H1 (cell line): Measurements from ENCODE around the gene ELMO1. TPM values are rescaled to one million over a fixed set of nuclear protein-coding genes. Genes with fewer than 3 reads are reported as not detected.

Experiments
- CTCF ChIA-PET: fragments of 300-600 bp; sonication (Branson Sonifier 250); formaldehyde crosslinking; loops from one replicate; lab custom pipeline; 2021; ENCODE audit not compliant: partially characterized antibody; lab: Charles Lee
- POLR2A ChIA-PET: fragments of 300-600 bp; sonication (Branson Sonifier 250); formaldehyde crosslinking; loops from one replicate; lab custom pipeline; 2021; ENCODE audit warnings: inconsistent platforms; ENCODE audit not compliant: partially characterized antibody; lab: Charles Lee
- DNase-seq, 2 experiments: peaks; one replicate each; pipeline versions ENCODE4 v3.0.0 to v3.0.0-alpha.2; 2010 to 2022; ENCODE audit warnings: low spot score in 2 of 2, low read depth in 1 of 2, mixed read lengths in 1 of 2
- FAIRE-seq: peaks from 2 replicates; lab custom pipeline; 2011; peaks lifted over from hg19 to GRCh38; lab: Jason Lieb, UNC
- H2AFZ ChIP-seq: 2 replicates; pipeline ENCODE4 v1.8.1; 2012; ENCODE audit warnings: low read length, inconsistent platforms
- H2AK5ac ChIP-seq: 2 replicates; pipeline ENCODE4 v1.6.1; 2013; ENCODE audit warnings: low read depth, low read length
- H2BK120ac ChIP-seq: replicated peaks from 2 replicates; pipeline ENCODE3; 2013; ENCODE audit warnings: low read depth, low read length, inconsistent platforms
- H2BK12ac ChIP-seq: 2 replicates; pipeline ENCODE4 v1.6.1; 2013; ENCODE audit warnings: low read depth, low read length
- H2BK15ac ChIP-seq: 2 replicates; pipeline ENCODE4 v1.6.1; 2013; ENCODE audit warnings: low read length
- H2BK20ac ChIP-seq: 2 replicates; pipeline ENCODE4 v1.6.1; 2013; ENCODE audit warnings: low read length
- H2BK5ac ChIP-seq: 2 replicates; pipeline ENCODE4 v1.6.1; 2013; ENCODE audit warnings: low read depth, low read length
- H3K14ac ChIP-seq: 2 replicates; pipeline ENCODE4 v1.6.1; 2013; ENCODE audit warnings: inconsistent platforms; ENCODE audit not compliant: insufficient read length
- H3K18ac ChIP-seq: 2 replicates; pipeline ENCODE4 v1.6.1; 2013; ENCODE audit warnings: low read length; ENCODE audit errors: extremely low read depth
- H3K23ac ChIP-seq: 2 replicates; pipeline ENCODE4 v1.6.1; 2013; ENCODE audit warnings: inconsistent platforms; ENCODE audit not compliant: insufficient read length
- H3K23me2 ChIP-seq: 2 replicates; pipeline ENCODE4 v1.6.1; 2013; ENCODE audit warnings: low read depth, low read length
- H3K27ac ChIP-seq: 2 replicates; pipeline ENCODE4 v1.6.1; 2011; ENCODE audit warnings: low read depth, low read length, inconsistent platforms
- H3K27me3 ChIP-seq, 4 experiments: replicated peaks in 1 of 4; 1 replicate in 1 of 4; 2 replicates in 3 of 4; pipeline versions ENCODE4 v1.6.1 to v1.8.1; 2011 to 2013; ENCODE audit warnings: low read length in 3 of 4, mild to moderate bottlenecking in 3 of 4, inconsistent platforms in 2 of 4, mixed read lengths in 2 of 4, moderate library complexity in 1 of 4; ENCODE audit not compliant: control insufficient read depth in 3 of 4, insufficient read depth in 3 of 4; ENCODE audit errors: extremely low read depth in 1 of 4
- H3K36me3 ChIP-seq, 4 experiments: 2 replicates each; pipeline versions ENCODE4 v1.6.1 to v1.8.1; 2011 to 2013; ENCODE audit warnings: mild to moderate bottlenecking in 4 of 4, low read length in 3 of 4, moderate library complexity in 2 of 4, control low read depth in 1 of 4, inconsistent platforms in 1 of 4; ENCODE audit not compliant: insufficient read depth in 4 of 4, control insufficient read depth in 2 of 4
- H3K4ac ChIP-seq: replicated peaks from 2 replicates; pipeline ENCODE3; 2013; ENCODE audit warnings: low read length, low read depth, mixed read lengths, inconsistent platforms; ENCODE audit not compliant: insufficient read length
- H3K4me1 ChIP-seq, 4 experiments: replicated peaks in 1 of 4; 1 replicate in 1 of 4; 2 replicates in 3 of 4; pipeline versions ENCODE4 v1.6.1 to v1.8.1; 2011 to 2013; ENCODE audit warnings: low read length in 3 of 4, inconsistent platforms in 2 of 4, mixed read lengths in 1 of 4; ENCODE audit not compliant: insufficient read depth in 4 of 4, control insufficient read depth in 3 of 4
- H3K4me2 ChIP-seq, 2 experiments: 2 replicates each; pipeline versions ENCODE4 v1.6.1 to v1.8.1; 2011 to 2013; ENCODE audit warnings: low read depth in 2 of 2, low read length in 2 of 2, control low read depth in 1 of 2, inconsistent platforms in 1 of 2, mild to moderate bottlenecking in 1 of 2; ENCODE audit not compliant: insufficient read depth in 1 of 2
- H3K4me3 ChIP-seq, 4 experiments: fragments of 200-600, 300-600 bp in 1 of 4; sonication (generic), shearing (Covaris generic), sonication (Bioruptor Twin) in 1 of 4; 2 replicates each; pipeline versions ENCODE4 v1.5.1 to v1.8.1; 2011 to 2016; ENCODE audit warnings: low read length in 4 of 4, low read depth in 3 of 4, control low read depth in 2 of 4, inconsistent platforms in 2 of 4, mild to moderate bottlenecking in 2 of 4, mixed read lengths in 1 of 4, moderate library complexity in 1 of 4; ENCODE audit not compliant: insufficient read depth in 2 of 4; ENCODE audit errors: extremely low read depth in 1 of 4
- H3K56ac ChIP-seq: replicated peaks from 2 replicates; pipeline ENCODE3; 2013; ENCODE audit warnings: low read depth, mild to moderate bottlenecking, mixed read lengths, low read length, inconsistent platforms; ENCODE audit not compliant: insufficient read length
- H3K79me1 ChIP-seq: 2 replicates; pipeline ENCODE4 v1.6.1; 2013; ENCODE audit warnings: low read depth, low read length, control low read depth
- H3K79me2 ChIP-seq, 2 experiments: 2 replicates each; pipeline versions ENCODE4 v1.6.1 to v1.8.1; 2012 to 2013; ENCODE audit warnings: low read length in 2 of 2, mild to moderate bottlenecking in 2 of 2, inconsistent platforms in 1 of 2; ENCODE audit not compliant: insufficient read depth in 2 of 2, control insufficient read depth in 1 of 2
- H3K9ac ChIP-seq, 4 experiments: replicated peaks in 1 of 4; 1 replicate in 1 of 4; 2 replicates in 3 of 4; pipeline versions ENCODE4 v1.6.1 to v1.8.1; 2011 to 2013; ENCODE audit warnings: low read depth in 3 of 4, low read length in 3 of 4, control low read depth in 2 of 4, mild to moderate bottlenecking in 2 of 4, moderate library complexity in 2 of 4, inconsistent platforms in 1 of 4; ENCODE audit errors: extremely low read depth in 1 of 4
- H3K9me3 ChIP-seq, 2 experiments: 2 replicates each; pipeline versions ENCODE4 v1.6.1 to v1.8.1; 2012 to 2013; ENCODE audit warnings: mild to moderate bottlenecking in 2 of 2, moderate library complexity in 2 of 2, control low read depth in 1 of 2, inconsistent platforms in 1 of 2, low read depth in 1 of 2, low read length in 1 of 2, mixed read lengths in 1 of 2; ENCODE audit not compliant: insufficient read depth in 2 of 2
- H4K20me1 ChIP-seq, 2 experiments: replicated peaks in 1 of 2; 2 replicates each; pipeline versions ENCODE3 to v1.8.1; 2011 to 2013; ENCODE audit warnings: inconsistent platforms in 2 of 2, low read length in 2 of 2, mild to moderate bottlenecking in 1 of 2; ENCODE audit not compliant: insufficient read depth in 2 of 2, control insufficient read depth in 1 of 2
- H4K5ac ChIP-seq: 2 replicates; pipeline ENCODE4 v1.6.1; 2013; ENCODE audit warnings: low read length, low read depth, mixed read lengths, inconsistent platforms; ENCODE audit not compliant: insufficient read length
- H4K8ac ChIP-seq: 2 replicates; pipeline ENCODE4 v1.8.0; 2013; ENCODE audit warnings: mild to moderate bottlenecking, moderate library complexity, low read length, inconsistent platforms; ENCODE audit not compliant: insufficient read depth; ENCODE audit errors: extremely low read depth
- H4K91ac ChIP-seq: replicated peaks from 2 replicates; pipeline ENCODE3; 2013; ENCODE audit warnings: low read length, mixed read lengths, inconsistent platforms; ENCODE audit not compliant: insufficient read length
- BACH1 ChIP-seq: IDR thresholded peaks from 2 replicates; pipeline ENCODE4 v1.6.1; 2012; ENCODE audit warnings: low read length, improper control_type of control experiment
- EP300 ChIP-seq, 2 experiments: IDR thresholded peaks; 1 replicate in 1 of 2; 2 replicates in 1 of 2; pipeline ENCODE4 v1.6.1; 2011 to 2012; ENCODE audit warnings: low read depth in 2 of 2, low read length in 2 of 2, mild to moderate bottlenecking in 2 of 2, borderline replicate concordance in 1 of 2, inconsistent platforms in 1 of 2, moderate library complexity in 1 of 2
- EZH2 ChIP-seq: fragments of 200-600 bp; sonication (generic); IDR thresholded peaks from 2 replicates; pipeline ENCODE4 v1.7.1; 2012; ENCODE audit warnings: low read depth, mild to moderate bottlenecking, moderate library complexity, low read length, inconsistent platforms; ENCODE audit not compliant: severe bottlenecking
- FOSL1 ChIP-seq: IDR thresholded peaks from 2 replicates; pipeline ENCODE4 v1.6.1; 2011; ENCODE audit warnings: mild to moderate bottlenecking, low read depth, low read length, moderate library complexity; ENCODE audit not compliant: insufficient read depth
- GABPA ChIP-seq: IDR thresholded peaks from 2 replicates; pipeline ENCODE4 v1.6.1; 2011; ENCODE audit warnings: mild to moderate bottlenecking, low read length, moderate library complexity, borderline replicate concordance; ENCODE audit not compliant: insufficient read depth
- KDM4A ChIP-seq: IDR thresholded peaks from one replicate; pipeline ENCODE4 v1.7.1; 2012; ENCODE audit warnings: low read depth, mild to moderate bottlenecking, moderate library complexity, low read length, inconsistent platforms; ENCODE audit not compliant: severe bottlenecking
- MAX ChIP-seq: IDR thresholded peaks from 2 replicates; pipeline ENCODE4 v1.6.1; 2012; ENCODE audit warnings: inconsistent platforms
- SIN3A ChIP-seq, 2 experiments: IDR thresholded peaks in 1 of 2; conservative IDR thresholded peaks in 1 of 2; 2 replicates each; pipeline ENCODE4 v1.6.1; 2011 to 2012; ENCODE audit warnings: low read length in 2 of 2, improper control_type of control experiment in 1 of 2, low read depth in 1 of 2, mild to moderate bottlenecking in 1 of 2
- SIRT6 ChIP-seq: IDR thresholded peaks from one replicate; pipeline ENCODE4 v1.7.1; 2012; ENCODE audit warnings: low read length, inconsistent platforms
- SRF ChIP-seq: IDR thresholded peaks from 2 replicates; pipeline ENCODE4 v1.6.1; 2011; ENCODE audit warnings: mild to moderate bottlenecking, low read depth, low read length, moderate library complexity
- TAF7 ChIP-seq: optimal IDR thresholded peaks from 2 replicates; pipeline ENCODE3; 2011; ENCODE audit warnings: low read depth, mild to moderate bottlenecking, inconsistent platforms, low read length, moderate library complexity, borderline replicate concordance
- TCF12 ChIP-seq: IDR thresholded peaks from 2 replicates; pipeline ENCODE4 v1.6.1; 2011; ENCODE audit warnings: low read depth, mild to moderate bottlenecking, low read length
- ZNF274 ChIP-seq: IDR thresholded peaks from 2 replicates; pipeline ENCODE4 v1.7.0; 2012; ENCODE audit warnings: low read length, borderline replicate concordance; ENCODE audit errors: extremely low read depth
- whole genome bisulfite sequencing, 2 experiments: shearing (Covaris generic) in 1 of 2; methylation state at CpG; one replicate each; pipeline versions ENCODE4 v1.1.6 to v1.1.7; 2013 to 2015; ENCODE audit warnings: low lambda C conversion rate in 2 of 2, mixed read lengths in 2 of 2, inconsistent platforms in 1 of 2, low coverage in 1 of 2, missing lambda C conversion rate in 1 of 2; ENCODE audit not compliant: insufficient replicate concordance in 2 of 2, insufficient coverage in 1 of 2, insufficient read length in 1 of 2; ENCODE audit errors: extremely low coverage in 1 of 2, missing lambda C conversion rate in 1 of 2; 5-methylcytosine and 5-hydroxymethylcytosine counted together
- polyA plus RNA-seq, 7 experiments: library from polyadenylated mRNA; depleted of rRNA in 3 of 7; stranded (reverse) in 5 of 7; unstranded in 2 of 7; fragments of >200 nt in 5 of 7; fragments of 200-250 nt in 2 of 7; gene quantifications; 1 replicate in 5 of 7; 2 replicates in 1 of 7; 4 replicates in 1 of 7; pipeline versions ENCODE4 v1.2.1 to v1.2.3, GENCODE V29; 2011 to 2013; ENCODE audit warnings: missing spikeins in 2 of 7, mixed read lengths in 2 of 7
- total RNA-seq: library from RNA; stranded (reverse); fragmentation: NEBNext Ultra II Directional; extraction: Animal tissue kit (Norgen Biotek cat#: 25700); gene quantifications from 2 replicates; pipeline ENCODE4 v1.2.1, GENCODE V29; 2021

Gene ELMO1
- total and polyA plus RNA-seq, 2 of the 8 experiments (the other 6 are each of a cell fraction or from before 2014, with no cell fraction given) = 18.4 to 21.0 TPM

- Histone ChIP-seq H3K9ac (no peak overlapping the region), H3K4me2 (no peak overlapping the region), H3K4me3 (no peak overlapping the region), H3K23ac (no peak overlapping the region), H2BK12ac (no peak overlapping the region), H2BK20ac (no peak overlapping the region), H2BK120ac (no peak overlapping the region), H3K4me1 (peaks cover 0 to 3% (median 0%) of the 10 kb centered on the region in 4 experiments; a peak in 1 of 7 replicates), H3K23me2 (no peaks in the 10 kb centered on the region), H2AFZ (no peak overlapping the region), H3K27me3 (no peaks in the 10 kb centered on the region), H3K79me1 (no peaks in the 10 kb centered on the region), H2BK5ac (no peak overlapping the region), H2AK5ac (no peak overlapping the region), H3K36me3 (peaks cover 0 to 2% (median 0%) of the 10 kb centered on the region in 4 experiments; a peak in 1 of 8 replicates), H2BK15ac (no peak overlapping the region), H3K18ac (no peak overlapping the region), H4K8ac (no peak overlapping the region), H3K79me2 (0 out of 4 replicates have a peak, but pooled peaks cover 0 to 2% of the 10 kb centered on the region in 2 experiments), H3K14ac (no peak overlapping the region), H4K91ac (no peak overlapping the region), H4K20me1 (no peaks in the 10 kb centered on the region), H3K9me3 (no peaks in the 10 kb centered on the region), H3K27ac (no peak overlapping the region), H4K5ac (no peak overlapping the region), H3K4ac (no peak overlapping the region), H3K56ac (no peak overlapping the region)
- FAIRE-seq (peak; percentile 24), DNase-seq (no peak)
- WGBS, 2 experiments = 84% methylated on average over 4 of the region's 4 CpGs; no CpG with 5 or more reads in 1 of the 2 experiments
- ChIA-PET CTCF (no interaction called here), POLR2A (no interaction called here)
- TF ChIP-seq SIN3A (conservative IDR thresholded peaks at IDR 0.05 in 1 of 2, IDR thresholded peaks at IDR 0.05 in 1 of 2; ENCODE audit: low read depth in 1 of 2, low read length in 2 of 2) (no peak), ZNF274 (no peak), EZH2 (no peak), BACH1 (no peak), EP300 (IDR thresholded peaks at IDR 0.05; ENCODE audit: borderline replicate concordance in 1 of 2, low read depth in 2 of 2, low read length in 2 of 2) (no peak), TCF12 (no peak), KDM4A (no peak), GABPA (no peak), SIRT6 (no peak), FOSL1 (no peak), MAX (no peak), TAF7 (no peak), SRF (no peak)
These were observed 78.8 kb downstream of the ELMO1 start for GRCh38 chr7:37369906-37370305.
